ENCODE results near the gene JMY.

DNA sequence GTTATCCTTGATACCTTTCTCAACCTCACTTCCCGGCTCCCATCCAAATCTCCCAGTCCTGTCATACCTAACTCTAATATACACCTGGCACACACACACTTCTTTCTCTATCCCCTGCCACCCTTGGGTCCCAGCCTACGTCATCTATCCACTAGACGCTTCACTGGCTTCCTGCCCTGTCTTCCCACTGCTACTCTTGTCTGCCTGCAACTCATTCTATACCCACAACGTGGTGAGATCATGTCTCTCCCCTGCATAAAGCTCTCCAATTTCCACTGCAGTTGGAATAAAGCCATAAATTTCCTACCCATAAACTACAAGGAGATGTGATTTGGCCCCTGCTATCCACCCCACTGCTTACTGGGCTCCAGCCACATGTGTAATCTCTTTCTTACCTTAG is 93.5 kb downstream of the JMY start:
- TF ChIP-seq, protein P1, sequence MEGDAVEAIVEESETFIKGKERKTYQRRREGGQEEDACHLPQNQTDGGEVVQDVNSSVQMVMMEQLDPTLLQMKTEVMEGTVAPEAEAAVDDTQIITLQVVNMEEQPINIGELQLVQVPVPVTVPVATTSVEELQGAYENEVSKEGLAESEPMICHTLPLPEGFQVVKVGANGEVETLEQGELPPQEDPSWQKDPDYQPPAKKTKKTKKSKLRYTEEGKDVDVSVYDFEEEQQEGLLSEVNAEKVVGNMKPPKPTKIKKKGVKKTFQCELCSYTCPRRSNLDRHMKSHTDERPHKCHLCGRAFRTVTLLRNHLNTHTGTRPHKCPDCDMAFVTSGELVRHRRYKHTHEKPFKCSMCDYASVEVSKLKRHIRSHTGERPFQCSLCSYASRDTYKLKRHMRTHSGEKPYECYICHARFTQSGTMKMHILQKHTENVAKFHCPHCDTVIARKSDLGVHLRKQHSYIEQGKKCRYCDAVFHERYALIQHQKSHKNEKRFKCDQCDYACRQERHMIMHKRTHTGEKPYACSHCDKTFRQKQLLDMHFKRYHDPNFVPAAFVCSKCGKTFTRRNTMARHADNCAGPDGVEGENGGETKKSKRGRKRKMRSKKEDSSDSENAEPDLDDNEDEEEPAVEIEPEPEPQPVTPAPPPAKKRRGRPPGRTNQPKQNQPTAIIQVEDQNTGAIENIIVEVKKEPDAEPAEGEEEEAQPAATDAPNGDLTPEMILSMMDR (IDR thresholded peaks at IDR 0.05) = no peak
- TF ChIP-seq EZH2 (IDR thresholded peaks at IDR 0.05) = no peak
